ENCODE data around the gene IQCM. TPM values are rescaled to one million over a fixed set of nuclear protein-coding genes. Genes with fewer than 3 reads are reported as not detected.

IQCM gene
- total RNA-seq, 1 donor from 2014 or later, result not detected

DNA sequence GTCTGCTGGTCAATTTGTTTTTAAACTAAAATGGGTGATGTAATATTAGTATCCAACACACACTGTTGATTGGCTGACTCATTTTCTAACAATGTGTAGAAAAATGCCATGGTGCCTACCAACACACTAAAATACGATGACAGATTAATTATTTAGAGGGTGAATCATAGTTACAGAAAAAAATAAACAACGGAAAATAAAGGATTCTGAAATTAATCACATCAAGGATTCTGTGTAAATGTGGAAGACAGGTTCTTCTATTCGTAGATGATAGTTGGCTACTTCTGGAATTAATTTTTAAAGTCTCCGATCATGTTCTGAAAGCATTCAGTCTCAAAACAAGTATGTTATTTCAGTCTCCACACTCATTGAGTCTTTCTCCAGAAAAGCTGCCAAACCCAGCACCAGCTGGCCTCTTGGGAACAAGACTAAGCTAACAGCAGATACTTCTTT, 8.2 kb upstream of the IQCM start:
- Mint-ChIP-seq H3K4me1 (no peaks in the 10 kb centered on the region), H3K27me3 (ENCODE audit: low read depth) (no peaks in the 10 kb centered on the region), H3K36me3 (ENCODE audit: low read depth) (no peaks in the 10 kb centered on the region), H3K9me3 (no peaks in the 10 kb centered on the region), H3K27ac (ENCODE audit: unreplicated experiment) (no peak overlapping the region), H3K4me3 (no peak overlapping the region)
- no peak for DNase-seq (ENCODE audit: low read depth, low spot score)
- TF ChIP-seq CTCF (conservative IDR thresholded peaks at IDR 0.05), result no peak

GRCh38 chr4:149801416-149801815, 14.2 kb downstream of the IQCM start:
- Mint-ChIP-seq H3K4me1 (no peaks in the 10 kb centered on the region), H3K27ac (ENCODE audit: unreplicated experiment) (no peak overlapping the region), H3K4me3 (no peak overlapping the region), H3K27me3 (ENCODE audit: low read depth) (no peaks in the 10 kb centered on the region), H3K36me3 (ENCODE audit: low read depth) (no peaks in the 10 kb centered on the region), H3K9me3 (peaks cover 12% of the 10 kb centered on the region)
- no peak for DNase-seq (ENCODE audit: low read depth, low spot score)
- TF ChIP-seq CTCF (conservative IDR thresholded peaks at IDR 0.05), result no peak

GRCh38 chr4:149799546-149799945, 16.1 kb downstream of the IQCM start:
- Mint-ChIP-seq H3K9me3 (peaks cover 9% of the 10 kb centered on the region), H3K36me3 (ENCODE audit: low read depth) (no peaks in the 10 kb centered on the region), H3K4me3 (no peak overlapping the region), H3K27ac (ENCODE audit: unreplicated experiment) (no peak overlapping the region), H3K4me1 (no peaks in the 10 kb centered on the region), H3K27me3 (ENCODE audit: low read depth) (no peaks in the 10 kb centered on the region)
- DNase-seq (ENCODE audit: low read depth, low spot score), result no peak
- TF ChIP-seq CTCF (conservative IDR thresholded peaks at IDR 0.05), result no peak

GRCh38 chr4:149796381-149796780, 19.3 kb downstream of the IQCM start:
- no peaks in the 10 kb centered on the region for H3K4me1 Mint-ChIP-seq
- H3K27me3 Mint-ChIP-seq (ENCODE audit: low read depth), result no peaks in the 10 kb centered on the region
- H3K36me3 Mint-ChIP-seq (ENCODE audit: low read depth), result no peaks in the 10 kb centered on the region

DNA sequence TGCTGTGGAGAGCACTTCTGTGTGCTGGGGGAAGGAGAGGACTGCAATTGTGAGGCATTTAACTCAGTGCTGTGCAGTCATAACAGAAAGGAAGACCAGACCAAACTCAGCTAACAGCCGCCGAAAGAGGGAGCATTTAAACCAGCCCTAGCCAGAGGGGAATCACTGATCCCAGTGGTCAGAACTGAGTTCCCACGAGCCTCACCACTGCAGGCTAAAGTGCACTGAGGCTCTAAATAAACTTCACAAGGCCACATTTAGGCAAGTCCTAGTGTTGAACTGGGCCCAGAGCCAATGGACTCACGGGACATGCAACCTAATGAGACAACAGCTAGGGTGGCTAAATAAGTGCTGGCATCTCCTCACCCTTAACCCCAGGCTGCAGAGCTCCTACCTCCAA, 20.4 kb downstream of the IQCM start:
- H3K36me3 Mint-ChIP-seq (ENCODE audit: low read depth), result no peaks in the 10 kb centered on the region
- no peaks in the 10 kb centered on the region for H3K4me1 Mint-ChIP-seq
- no peaks in the 10 kb centered on the region for H3K27me3 Mint-ChIP-seq (ENCODE audit: low read depth)
- no peaks in the 10 kb centered on the region for H3K9me3 Mint-ChIP-seq
- no peak overlapping the region for H3K27ac Mint-ChIP-seq (ENCODE audit: unreplicated experiment)
- TF ChIP-seq CTCF (conservative IDR thresholded peaks at IDR 0.05), result no peak
- no peak for DNase-seq (ENCODE audit: low read depth, low spot score)
- no peak overlapping the region for H3K4me3 Mint-ChIP-seq

More at GRCh38 chr4:149796381-149796780, 19.3 kb downstream of the IQCM start:
- DNase-seq (ENCODE audit: low read depth, low spot score), result no peak
- no peak for TF ChIP-seq CTCF (conservative IDR thresholded peaks at IDR 0.05)
- no peak overlapping the region for H3K27ac Mint-ChIP-seq (ENCODE audit: unreplicated experiment)
- H3K9me3 Mint-ChIP-seq, result peaks cover under 1% of the 10 kb centered on the region
- H3K4me3 Mint-ChIP-seq, result no peak overlapping the region

DNA sequence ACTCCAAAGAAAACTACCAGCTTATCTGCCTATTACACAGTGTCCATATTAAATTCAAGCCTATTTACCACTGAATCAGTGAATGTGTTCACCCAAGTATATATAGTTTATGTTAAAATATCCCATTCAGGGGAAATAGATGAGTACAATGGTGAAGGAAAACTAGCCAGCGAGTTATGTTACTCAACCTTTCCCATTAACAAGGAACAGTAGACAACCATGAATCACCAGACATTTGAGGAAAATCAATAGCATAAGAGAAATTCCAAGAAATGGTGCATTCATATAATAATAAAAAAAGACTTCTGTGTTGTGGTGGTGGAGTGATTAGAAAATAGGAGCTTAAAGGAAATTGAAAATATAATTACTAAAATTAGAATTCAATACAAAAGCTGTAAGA, 21.3 kb downstream of the IQCM start:
- TF ChIP-seq CTCF (conservative IDR thresholded peaks at IDR 0.05), result no peak
- no peak for DNase-seq (ENCODE audit: low read depth, low spot score)
- Mint-ChIP-seq H3K4me1 (no peaks in the 10 kb centered on the region), H3K27ac (ENCODE audit: unreplicated experiment) (no peak overlapping the region), H3K27me3 (ENCODE audit: low read depth) (no peaks in the 10 kb centered on the region), H3K36me3 (ENCODE audit: low read depth) (no peaks in the 10 kb centered on the region), H3K4me3 (no peak overlapping the region), H3K9me3 (no peaks in the 10 kb centered on the region)
